Right ventricle myocardium superior (tissue), 1 donor: ENCODE results near the gene JARID2. TPM values are rescaled to one million over a fixed set of nuclear protein-coding genes. Genes with fewer than 3 reads are reported as not detected.

Source experiments
- ATAC-seq: fragments of 200-7000 bp; cut with Tn5 transposase; one replicate; pipeline ENCODE4 v1.9.1; 2020; ENCODE audit warnings: mild to moderate bottlenecking; ENCODE audit not compliant: poor library complexity
- DNase-seq: peaks from one replicate; pipeline ENCODE4 v3.0.0-alpha.2; 2020
- intact Hi-C: fragments of 100-400 bp; cut with DNase I; formaldehyde crosslinking; loops from one replicate; pipeline ENCODE4 v1.11.2; 2022
- total RNA-seq: library from RNA; stranded (reverse); fragmentation: NEBNext Ultra II Directional; extraction: Animal tissue kit (Norgen Biotek cat#: 25700); gene quantifications from one replicate; pipeline ENCODE4 v1.2.1, GENCODE V29; 2021
- donor health status: DM: no; HTN: yes; CAD: no; lungs with severe emphysema.

JARID2 gene
- total RNA-seq, 1 donor from 2014 or later = 8.1 TPM

GRCh38 chr6:15337582-15337981 lies 91.7 kb downstream of the JARID2 start:
- DNase-seq (no peak), ATAC-seq (peak; percentile 18)
- intact Hi-C loops = no loop called here

DNA sequence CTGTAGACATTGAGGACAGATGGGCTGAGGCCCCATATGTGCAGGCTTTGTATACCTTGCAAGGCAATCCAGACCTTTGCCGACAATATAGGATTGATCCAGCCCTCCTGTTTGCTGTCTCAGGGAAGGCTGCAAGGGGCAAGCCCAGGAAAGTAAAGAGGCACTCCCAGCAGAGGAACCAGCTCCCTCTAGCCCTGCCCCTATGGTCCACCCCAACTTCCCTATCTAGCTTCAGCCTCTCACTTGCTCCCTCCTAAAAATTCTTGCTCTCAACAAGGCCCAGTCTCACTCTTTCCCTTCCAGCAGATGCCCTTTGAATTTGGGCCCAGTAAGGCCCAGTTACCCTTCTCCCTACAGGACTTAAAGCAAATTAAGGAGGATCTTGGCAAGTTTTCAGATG lies 92.6 kb downstream of the JARID2 start:
- intact Hi-C loops = no loop called here
- ATAC-seq (peak; percentile 16), DNase-seq (no peak)

- DNase-seq (no peak), ATAC-seq (no peak)
- intact Hi-C loops = no loop called here
Observed at GRCh38 chr6:15339081-15339480, 93.2 kb downstream of the JARID2 start.

DNA sequence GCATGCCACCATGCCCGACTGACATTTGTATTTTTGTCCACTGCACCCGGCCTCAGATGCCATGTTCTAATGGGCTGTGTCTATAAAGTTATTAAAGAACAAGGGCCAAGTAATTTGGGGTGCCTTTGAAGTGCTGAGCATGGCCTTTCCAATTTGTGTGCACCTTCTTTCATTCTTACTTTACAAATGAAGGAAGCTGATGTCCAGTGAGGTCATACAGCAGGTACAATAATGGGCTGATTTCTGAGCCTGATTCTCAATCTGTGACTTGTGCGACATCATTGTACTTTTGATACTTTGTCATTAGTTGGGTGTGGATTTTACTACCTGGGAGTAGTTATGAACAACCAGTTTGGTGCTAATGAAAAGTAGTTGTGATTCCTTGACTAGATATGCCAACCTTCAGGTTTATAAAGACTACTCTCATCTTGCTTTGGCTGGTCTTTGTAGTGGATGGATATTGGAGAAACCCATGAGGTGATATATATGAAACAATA lies 94.3 kb downstream of the JARID2 start:
- no peak for ATAC-seq
- intact Hi-C loops = no loop called here
- DNase-seq = no peak

- intact Hi-C loops = no loop called here
- ATAC-seq (no peak), DNase-seq (no peak)
Observed at GRCh38 chr6:15340775-15341174, 94.9 kb downstream of the JARID2 start.

GRCh38 chr6:15341311-15342001 lies 95.6 kb downstream of the JARID2 start:
- ATAC-seq (no peak), DNase-seq (no peak)
- intact Hi-C loops = no loop called here

GRCh38 chr6:15342114-15342513 lies 96.2 kb downstream of the JARID2 start:
- ATAC-seq = no peak
- no peak for DNase-seq
- intact Hi-C loops = no loop called here

- DNase-seq (no peak), ATAC-seq (peak; percentile 49)
- intact Hi-C loops = no loop called here
Observed at GRCh38 chr6:15343490-15344191, 97.8 kb downstream of the JARID2 start.

DNA sequence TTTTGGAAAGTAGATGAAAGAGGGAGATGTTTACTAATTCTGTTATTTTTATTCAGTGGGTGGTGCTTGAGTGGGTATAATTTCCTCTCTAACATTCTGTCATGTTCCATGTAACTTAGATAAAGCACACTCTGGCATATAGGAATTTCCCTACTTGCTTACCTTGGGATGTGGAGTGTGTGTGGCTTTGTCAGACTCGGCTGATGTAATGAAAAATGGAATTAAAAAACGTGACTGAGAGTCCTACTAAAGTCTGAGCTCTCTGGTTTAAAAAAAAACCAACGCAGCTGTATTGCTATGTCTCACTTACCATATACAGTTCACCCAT lies 98.3 kb downstream of the JARID2 start:
- ATAC-seq (peak; percentile 22), DNase-seq (no peak)
- intact Hi-C loops = no loop called here

- DNase-seq (no peak), ATAC-seq (no peak)
- intact Hi-C loops = no loop called here
Observed at GRCh38 chr6:15344831-15345230, 99.0 kb downstream of the JARID2 start.

GRCh38 chr6:15346315-15346714 lies 100.4 kb downstream of the JARID2 start:
- ATAC-seq (no peak), DNase-seq (no peak)
- intact Hi-C loops = no loop called here

GRCh38 chr6:15348528-15348927 lies 102.7 kb downstream of the JARID2 start:
- no peak for DNase-seq
- intact Hi-C loops = no loop called here
- ATAC-seq = no peak

GRCh38 chr6:15349379-15349778 lies 103.5 kb downstream of the JARID2 start:
- DNase-seq (no peak), ATAC-seq (no peak)
- intact Hi-C loops = no loop called here

DNA sequence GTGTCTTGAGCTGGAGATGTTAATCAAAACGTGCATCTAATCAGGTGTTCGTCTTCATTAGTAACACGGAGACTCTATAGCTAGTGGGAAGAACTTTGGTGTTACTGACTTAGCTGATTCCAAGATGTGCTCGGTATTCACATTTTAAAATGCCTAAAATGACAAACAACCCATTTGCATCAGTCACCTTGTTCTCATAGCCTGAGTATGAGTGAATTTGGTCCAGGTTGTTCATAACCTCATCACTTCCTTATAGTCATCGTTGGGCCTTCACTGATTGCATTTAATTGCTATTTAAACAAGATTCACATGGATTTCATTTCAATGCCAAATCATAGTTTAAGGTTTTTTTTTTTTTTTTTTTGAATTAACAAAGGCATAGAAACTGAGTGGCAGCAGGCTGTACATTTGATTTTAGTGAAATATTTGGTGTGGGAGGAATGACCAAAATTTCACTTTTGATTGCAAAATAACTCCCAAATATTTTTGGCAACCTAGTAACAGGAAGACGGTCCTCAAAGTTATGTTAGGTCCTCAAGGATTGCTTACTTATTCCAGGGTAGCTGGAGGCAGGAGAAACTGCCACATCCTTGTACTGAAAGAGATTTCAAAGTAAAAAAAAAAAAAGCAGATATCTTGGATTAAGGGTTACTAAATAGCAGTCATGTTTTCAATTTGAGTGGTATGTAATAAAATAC lies 104.7 kb downstream of the JARID2 start:
- intact Hi-C loops = no loop called here
- DNase-seq (no peak), ATAC-seq (peak; percentile 38)

GRCh38 chr6:15351631-15352030 lies 105.8 kb downstream of the JARID2 start:
- intact Hi-C loops = no loop called here

DNA sequence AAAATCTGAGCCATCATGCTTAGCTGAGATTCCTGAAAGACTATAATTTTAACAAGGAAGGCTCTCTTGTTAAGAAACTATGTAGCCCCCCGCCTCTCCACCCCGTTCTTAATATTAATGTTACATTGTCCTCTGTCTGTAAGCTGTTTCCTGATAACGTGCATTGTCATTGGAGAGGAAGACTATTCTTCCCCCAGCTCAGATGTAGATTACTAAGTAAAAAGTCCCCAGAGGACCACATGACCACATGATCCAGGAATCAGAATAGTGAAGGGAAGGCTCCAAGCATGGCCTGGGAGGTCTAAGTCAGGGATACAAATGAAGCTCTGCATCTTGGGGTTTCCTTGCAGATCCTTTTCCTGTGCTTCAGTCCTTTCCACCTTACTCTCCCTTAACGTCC lies 106.4 kb downstream of the JARID2 start:
- intact Hi-C loops = no loop called here
- DNase-seq (no peak), ATAC-seq (no peak)

More at GRCh38 chr6:15351631-15352030, 105.8 kb downstream of the JARID2 start:
- ATAC-seq = peak; percentile 93
- peak; percentile 49 for DNase-seq

DNA sequence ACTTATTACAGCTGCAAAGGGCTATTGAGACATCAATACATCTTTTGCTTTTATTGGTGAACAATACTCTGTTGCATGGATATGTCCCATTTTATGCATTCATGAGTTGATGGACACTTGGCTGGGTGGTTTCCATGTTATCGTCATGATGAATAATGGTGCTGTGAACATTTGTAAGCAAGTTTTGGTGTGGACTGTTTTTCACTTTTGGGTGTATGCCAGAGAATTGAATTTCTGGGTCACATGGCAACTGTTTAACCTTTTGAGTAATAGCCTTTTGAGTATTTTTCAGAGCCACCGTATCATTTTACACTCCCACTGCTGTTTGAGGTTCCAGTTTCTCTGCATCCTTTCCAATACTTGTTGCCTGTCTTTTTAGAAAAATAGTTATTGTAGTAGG lies 107.0 kb downstream of the JARID2 start:
- intact Hi-C loops = no loop called here

DNA sequence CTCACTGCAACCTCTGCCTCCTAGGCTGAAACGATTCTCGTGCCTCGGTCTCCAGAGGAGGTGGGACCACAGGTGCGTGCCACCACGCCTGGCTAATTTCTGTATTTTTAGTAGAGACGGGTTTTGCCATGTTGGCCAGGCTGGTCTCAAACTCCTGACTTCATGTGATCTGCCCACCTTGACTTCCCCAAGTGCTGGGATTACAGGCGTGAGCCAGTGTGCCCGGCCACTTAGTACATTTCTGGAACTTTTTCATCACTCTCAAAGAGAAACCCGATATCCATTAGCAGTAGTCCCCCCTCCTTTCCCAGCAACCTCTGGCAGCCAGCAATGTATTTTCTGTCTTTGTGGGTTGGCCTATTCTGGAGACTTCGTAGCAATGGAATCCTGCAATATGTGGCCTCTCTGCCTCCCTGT lies 109.8 kb downstream of the JARID2 start:
- ATAC-seq = no peak

More for the DNA sequence above, 107.0 kb downstream of the JARID2 start:
- no peak for ATAC-seq
- no peak for DNase-seq

GRCh38 chr6:15356179-15356578 lies 110.3 kb downstream of the JARID2 start:
- intact Hi-C loops = no loop called here
- ATAC-seq (no peak), DNase-seq (no peak)

More for the DNA sequence above, 109.8 kb downstream of the JARID2 start:
- intact Hi-C loops = no loop called here
- no peak for DNase-seq

GRCh38 chr6:15356937-15357336 lies 111.1 kb downstream of the JARID2 start:
- DNase-seq (no peak), ATAC-seq (no peak)
- intact Hi-C loops = no loop called here
